NCI-H2029 (cell line): ENCODE measurements around the gene JAKMIP1.

Experiments
- DNase-seq: peaks from one replicate; lab custom pipeline; 2025; lab: John Stamatoyannopoulos, UW

JAKMIP1 gene

GRCh38 chr4:6201580-6202091, 1.3 kb upstream of the JAKMIP1 start:
- no peak for DNase-seq

- peak; percentile 87 for DNase-seq
Observed at GRCh38 chr4:6200922-6201362, 593 bp upstream of the JAKMIP1 start.

- DNase-seq, result no peak
Observed at GRCh38 chr4:6199422-6199921, 877 bp downstream of the JAKMIP1 start.

DNA sequence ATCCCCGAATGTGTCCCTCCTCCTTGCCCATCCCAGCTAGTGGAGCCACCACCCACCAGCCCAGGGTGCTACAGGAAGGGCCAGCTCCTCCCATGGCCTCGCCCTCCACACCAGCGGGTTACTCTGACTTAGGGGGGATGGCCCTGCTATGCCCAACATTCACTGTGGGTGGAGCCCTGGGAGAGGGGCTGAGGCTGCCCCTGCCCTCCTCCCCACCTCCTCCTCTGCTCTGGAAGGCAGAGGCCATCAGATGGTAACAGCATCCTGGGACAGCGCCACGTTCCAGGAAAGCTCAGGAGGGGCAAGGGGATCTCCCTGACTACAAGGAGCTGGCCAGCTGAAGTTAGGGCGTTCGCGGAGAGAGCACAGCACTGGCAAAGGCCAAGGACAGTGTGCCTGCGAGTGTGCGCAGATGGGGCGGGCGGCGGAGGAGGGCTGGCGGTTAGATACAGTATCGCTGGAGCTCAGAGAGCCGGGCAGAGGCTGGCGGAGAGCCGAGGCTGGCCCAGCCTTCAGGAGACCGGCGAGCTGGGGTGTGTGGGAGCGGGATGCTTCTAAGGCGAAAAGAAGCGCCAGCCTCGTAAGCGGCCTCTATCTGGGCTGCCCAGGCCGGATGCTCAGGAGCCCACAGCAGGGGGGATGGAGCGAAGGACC, 1.5 kb downstream of the JAKMIP1 start:
- DNase-seq, result no peak

GRCh38 chr4:6198278-6198677, 2.1 kb downstream of the JAKMIP1 start:
- no peak for DNase-seq

- no peak for DNase-seq
Observed at GRCh38 chr4:6197433-6198174, 2.7 kb downstream of the JAKMIP1 start.

GRCh38 chr4:6196871-6197270, 3.5 kb downstream of the JAKMIP1 start:
- no peak for DNase-seq

DNA sequence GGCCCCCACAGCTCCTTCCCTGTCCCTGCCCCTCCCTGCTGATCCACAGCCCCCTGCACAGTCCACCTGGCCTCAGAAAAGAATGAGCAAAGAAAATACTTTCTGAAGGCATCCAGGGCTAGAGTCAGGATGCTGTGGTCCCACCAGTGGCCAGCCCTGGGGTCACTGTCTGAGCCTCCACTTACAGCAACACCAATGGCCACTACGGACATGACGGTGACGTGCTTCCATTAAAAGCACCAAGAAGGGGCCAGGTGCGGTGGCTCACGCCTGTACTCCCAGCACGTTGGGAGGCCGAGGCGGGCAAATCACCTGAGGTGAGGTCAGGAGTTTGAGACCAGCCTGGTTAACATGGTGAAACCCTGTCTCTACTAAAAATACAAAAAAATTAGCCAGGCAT, 4.0 kb downstream of the JAKMIP1 start:
- DNase-seq, result no peak

DNA sequence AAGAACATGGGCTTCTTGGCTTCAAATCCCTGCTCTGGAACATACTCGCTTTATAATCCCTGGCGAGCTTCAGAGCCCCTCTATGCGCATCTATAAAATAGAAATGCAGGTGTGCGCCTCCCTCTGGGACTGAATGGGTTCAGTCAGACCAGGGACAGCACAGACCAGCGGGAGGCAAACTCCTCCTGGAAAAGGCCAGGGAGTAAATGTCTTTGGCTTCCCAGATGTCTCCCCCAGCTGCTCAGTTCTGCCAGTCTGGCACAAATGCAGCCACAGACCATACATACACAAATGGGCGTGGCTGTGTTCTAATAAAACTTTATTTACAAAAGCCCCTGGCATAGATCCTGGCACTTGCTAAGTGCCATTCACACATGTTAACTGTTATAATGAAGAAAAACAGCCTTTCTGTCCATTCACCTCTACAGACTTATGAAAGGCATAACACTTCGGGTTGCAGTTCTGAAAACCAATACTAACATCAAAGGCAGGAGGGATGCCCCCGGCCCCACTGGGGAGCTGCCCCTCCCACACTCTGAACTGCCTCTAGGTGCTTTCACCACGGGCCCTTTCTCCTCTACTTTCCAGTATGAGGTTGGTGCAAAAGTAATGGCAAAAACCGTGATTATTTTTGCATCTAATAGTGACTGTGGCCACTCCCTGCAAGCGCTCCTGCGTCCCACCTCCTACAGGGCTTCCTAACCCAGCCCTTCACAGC, 4.6 kb downstream of the JAKMIP1 start:
- DNase-seq, result peak; percentile 35

- no peak for DNase-seq
Observed at GRCh38 chr4:6194458-6195195, 5.7 kb downstream of the JAKMIP1 start.

DNA sequence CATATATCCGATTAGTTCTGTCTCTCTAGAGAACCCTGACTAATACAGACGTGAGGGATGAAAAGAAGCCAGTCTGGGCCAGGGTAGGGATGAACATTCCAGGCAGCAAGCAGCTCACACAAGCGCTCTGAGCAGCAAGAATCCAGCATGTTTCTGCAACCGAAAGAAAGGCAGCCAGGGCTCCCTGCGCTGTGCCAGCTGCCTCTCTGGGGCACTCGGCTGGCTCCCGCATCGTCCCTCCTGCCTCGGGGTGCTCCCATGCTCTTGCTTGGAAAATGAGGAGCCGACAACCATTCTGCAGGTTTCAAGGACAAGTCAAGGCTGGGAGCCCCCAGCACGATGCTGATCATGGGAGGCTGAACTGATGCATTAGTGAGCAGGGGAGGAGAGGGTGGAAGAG, 7.0 kb downstream of the JAKMIP1 start:
- no peak for DNase-seq

GRCh38 chr4:6192245-6192644, 8.1 kb downstream of the JAKMIP1 start:
- DNase-seq, result no peak

DNA sequence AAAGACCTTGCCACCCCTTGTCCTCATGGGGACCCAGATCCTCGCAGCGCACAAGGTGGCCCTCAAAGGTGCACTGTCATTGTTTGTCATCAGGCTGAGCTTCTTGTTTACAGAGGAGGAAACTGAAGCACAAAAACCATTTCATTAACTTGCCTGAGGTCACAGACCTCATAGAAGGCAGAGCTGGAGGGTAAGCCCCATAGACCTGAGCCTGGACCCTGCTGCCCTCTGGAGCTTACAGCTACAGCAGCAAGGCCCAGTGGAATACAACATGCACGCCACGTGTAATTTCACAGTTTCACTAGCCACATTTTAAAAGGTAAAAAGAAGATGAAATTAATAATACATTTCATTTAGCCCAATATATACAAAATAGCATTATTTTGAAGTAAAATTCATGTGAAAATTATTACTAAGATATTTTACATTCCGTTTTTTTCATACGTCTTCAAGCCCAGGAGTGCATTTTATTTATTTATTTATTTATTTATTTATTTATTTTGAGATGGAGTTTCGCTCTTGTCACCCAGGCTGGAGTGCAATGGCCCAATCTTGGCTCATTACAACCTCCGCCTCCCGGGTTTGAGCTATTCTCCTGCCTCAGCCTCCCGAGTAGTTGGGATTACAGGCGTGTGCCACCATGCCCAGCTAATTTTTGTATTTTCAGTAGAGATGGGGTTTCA, 8.8 kb downstream of the JAKMIP1 start:
- DNase-seq, result no peak

DNA sequence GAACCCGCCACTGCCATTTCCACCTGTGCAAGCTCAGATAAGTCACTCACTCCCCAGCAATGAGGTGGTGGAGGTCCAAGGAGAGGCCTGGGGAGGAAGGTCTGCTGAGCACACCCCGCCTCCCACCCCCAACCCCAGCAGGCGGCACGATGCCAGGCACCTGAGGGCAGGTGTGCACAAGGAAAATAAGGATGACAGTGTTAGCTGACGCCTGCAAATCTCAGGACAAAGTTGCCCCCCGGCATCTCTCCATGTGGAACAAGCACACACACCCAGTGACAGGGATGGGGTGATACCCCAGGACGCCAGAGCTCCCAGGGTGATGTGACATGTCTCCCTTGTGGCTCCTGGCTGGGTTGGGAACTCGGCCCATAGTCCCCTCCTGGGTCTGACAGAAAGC, 9.9 kb downstream of the JAKMIP1 start:
- DNase-seq, result no peak

DNA sequence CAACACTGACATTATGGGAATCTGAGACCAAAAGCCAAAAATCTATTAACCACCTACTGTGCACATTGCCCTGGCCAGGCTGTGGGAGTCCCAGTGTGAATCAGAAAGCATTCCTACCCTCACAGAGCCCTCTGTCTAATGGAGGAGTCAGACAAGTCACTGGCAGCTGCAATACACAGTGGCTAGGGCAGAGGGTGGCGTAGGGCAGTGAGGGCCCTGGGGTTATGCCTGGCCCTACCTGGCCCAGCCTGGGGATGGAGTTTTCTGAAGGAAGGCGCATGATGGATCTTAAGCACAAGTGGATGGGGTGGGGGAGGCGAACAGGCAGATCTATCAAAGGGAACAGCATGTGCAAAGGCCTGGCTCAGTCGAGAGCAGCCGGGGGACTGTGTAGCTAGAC, 10.8 kb downstream of the JAKMIP1 start:
- no peak for DNase-seq

GRCh38 chr4:6188687-6189305, 11.6 kb downstream of the JAKMIP1 start:
- DNase-seq, result no peak

- no peak for DNase-seq
Observed at GRCh38 chr4:6184169-6184568, 16.2 kb downstream of the JAKMIP1 start.

GRCh38 chr4:6183740-6184139, 16.6 kb downstream of the JAKMIP1 start:
- DNase-seq, result no peak

DNA sequence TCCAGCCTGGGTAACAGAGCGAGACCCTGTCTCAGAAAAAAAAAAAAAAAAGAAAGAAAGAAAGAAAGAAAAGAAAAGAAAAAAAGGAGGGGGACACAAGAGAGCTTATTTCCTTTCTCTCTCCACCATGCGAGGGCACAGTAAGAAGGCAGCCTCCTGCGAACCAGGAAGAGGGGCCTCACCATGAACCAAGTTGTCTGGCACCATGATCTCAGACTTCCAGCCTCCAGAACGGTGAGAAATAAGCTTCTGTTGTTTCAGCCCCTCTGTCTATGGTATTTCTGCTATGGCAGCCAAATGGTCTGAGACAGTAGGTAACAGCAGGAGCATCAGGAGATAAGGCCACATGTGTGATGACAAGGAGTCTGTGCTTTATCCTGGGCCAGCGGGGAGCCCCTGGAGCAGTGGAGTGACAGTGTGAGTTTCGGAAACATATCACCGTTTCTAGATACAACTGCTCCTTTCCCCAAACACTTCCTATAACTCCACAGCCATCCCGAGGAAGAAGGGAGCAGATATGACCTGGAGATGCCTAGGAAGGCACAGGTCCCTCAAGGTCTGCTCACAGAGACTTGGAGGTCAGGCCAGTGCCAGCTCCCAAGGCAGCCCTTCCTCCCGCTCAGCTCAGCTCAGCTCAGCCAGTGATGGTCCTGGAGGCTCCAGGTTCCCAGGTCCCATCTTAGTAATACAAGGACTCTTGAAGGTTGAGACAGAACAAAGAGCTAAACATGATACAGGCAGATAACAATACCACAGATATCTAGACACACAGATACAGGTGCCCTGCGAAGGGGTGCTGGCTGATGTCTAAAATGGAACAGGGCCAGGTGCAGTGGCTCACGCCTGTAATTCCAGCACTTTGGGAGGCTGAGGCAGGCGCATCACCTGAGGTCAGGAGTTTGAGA, 17.7 kb downstream of the JAKMIP1 start:
- DNase-seq, result no peak
